Measurements from ENCODE around the gene DTWD1. TPM values are rescaled to one million over a fixed set of nuclear protein-coding genes. Genes with fewer than 3 reads are reported as not detected.
"Not testable (repeated sequence)": the region's sequence is repeated elsewhere in the genome, so short reads cannot be mapped to it uniquely, and the experiment has no call there.

Gene DTWD1
- total RNA-seq, 1 experiment from 2014 or later, result 10.9 TPM

DNA sequence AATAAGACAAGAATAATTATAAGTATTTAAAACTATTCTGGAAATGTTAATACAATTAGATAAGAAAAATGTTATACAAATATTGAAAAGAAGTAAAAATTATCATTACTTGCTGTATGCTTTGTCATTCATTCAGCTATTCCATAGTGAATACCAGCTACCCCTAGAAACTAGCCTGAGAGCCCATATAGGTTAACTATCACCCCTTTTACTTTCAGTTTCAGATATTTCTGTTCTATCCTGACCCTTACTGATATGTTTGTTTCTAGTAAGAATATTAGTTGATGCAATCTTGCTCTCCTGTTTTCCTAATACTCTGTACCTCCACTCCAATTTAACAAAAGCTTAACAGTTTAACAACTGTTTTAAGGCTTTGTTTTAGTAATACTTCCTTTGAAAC, 31.8 kb upstream of the DTWD1 start:
- Histone ChIP-seq H4K20me1 (ENCODE audit: low read length) (no peaks in the 10 kb centered on the region), H2AFZ (ENCODE audit: low read length) (no peak overlapping the region), H3F3A (ENCODE audit: low read length, unreplicated experiment) (no peaks in the 10 kb centered on the region), H3K36me3 (ENCODE audit: low read depth, low read length) (no peaks in the 10 kb centered on the region), H3K79me2 (ENCODE audit: low read length) (no peaks in the 10 kb centered on the region), H3K9me3 (ENCODE audit: low read length) (no peaks in the 10 kb centered on the region), H3K9ac (ENCODE audit: low read length) (no peak overlapping the region), H3K4me2 (ENCODE audit: low read length) (no peak overlapping the region), H3K27me3 (ENCODE audit: low read length) (no peaks in the 10 kb centered on the region), H3K9me2 (replicated peaks; ENCODE audit: low read length) (no peaks in the 10 kb centered on the region), H3K27ac (ENCODE audit: low read length) (no peak overlapping the region), H3K4me1 (ENCODE audit: insufficient read depth, low read length) (no peaks in the 10 kb centered on the region), H3K4me3 (ENCODE audit: low read length) (no peak overlapping the region)
- POLR2A ChIA-PET (ENCODE audit: unreplicated experiment), result no interaction called here
- BruUV-seq (replicated peaks), result no TSS peak
- CTCF ChIA-PET, result no interaction called here
- DNase-seq (no peak), ATAC-seq (no peak)
- intact Hi-C loops (cut with micrococcal nuclease), result no loop called here
- TF ChIP-seq, protein P1, sequence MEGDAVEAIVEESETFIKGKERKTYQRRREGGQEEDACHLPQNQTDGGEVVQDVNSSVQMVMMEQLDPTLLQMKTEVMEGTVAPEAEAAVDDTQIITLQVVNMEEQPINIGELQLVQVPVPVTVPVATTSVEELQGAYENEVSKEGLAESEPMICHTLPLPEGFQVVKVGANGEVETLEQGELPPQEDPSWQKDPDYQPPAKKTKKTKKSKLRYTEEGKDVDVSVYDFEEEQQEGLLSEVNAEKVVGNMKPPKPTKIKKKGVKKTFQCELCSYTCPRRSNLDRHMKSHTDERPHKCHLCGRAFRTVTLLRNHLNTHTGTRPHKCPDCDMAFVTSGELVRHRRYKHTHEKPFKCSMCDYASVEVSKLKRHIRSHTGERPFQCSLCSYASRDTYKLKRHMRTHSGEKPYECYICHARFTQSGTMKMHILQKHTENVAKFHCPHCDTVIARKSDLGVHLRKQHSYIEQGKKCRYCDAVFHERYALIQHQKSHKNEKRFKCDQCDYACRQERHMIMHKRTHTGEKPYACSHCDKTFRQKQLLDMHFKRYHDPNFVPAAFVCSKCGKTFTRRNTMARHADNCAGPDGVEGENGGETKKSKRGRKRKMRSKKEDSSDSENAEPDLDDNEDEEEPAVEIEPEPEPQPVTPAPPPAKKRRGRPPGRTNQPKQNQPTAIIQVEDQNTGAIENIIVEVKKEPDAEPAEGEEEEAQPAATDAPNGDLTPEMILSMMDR (conservative IDR thresholded peaks at IDR 0.05; ENCODE audit: low read depth, low read length), result no peak
- TF ChIP-seq EZH2phosphoT487 (IDR thresholded peaks at IDR 0.05; ENCODE audit: borderline replicate concordance, low read length), result no peak

DNA sequence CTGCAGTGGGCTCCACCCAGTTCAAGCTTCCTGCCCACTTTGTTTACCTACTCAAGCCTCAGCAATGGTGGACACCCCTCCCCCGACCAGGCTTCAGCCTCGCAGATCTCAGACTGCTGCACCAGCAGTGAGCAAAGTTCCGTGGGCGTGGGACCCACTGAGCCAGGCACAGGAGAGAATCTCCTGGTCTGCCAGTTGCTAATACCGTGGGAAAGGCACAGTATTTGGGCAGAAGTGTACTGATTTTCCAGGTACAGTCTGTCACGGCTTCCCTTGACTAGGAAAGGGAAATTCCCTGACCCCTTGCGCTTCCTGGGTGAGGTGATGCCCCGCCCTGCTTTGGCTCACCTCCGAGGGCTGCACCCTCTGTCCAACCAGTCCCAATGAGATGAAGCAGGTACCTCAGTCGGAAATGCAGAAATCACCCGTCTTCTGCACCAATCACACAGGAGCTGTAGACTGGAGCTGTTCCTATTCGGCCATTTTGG, 28.0 kb upstream of the DTWD1 start:
- H3K9me3 ChIP-seq (ENCODE audit: low read length); H2AFZ ChIP-seq (ENCODE audit: low read length); H3K27me3 ChIP-seq (ENCODE audit: low read length); intact Hi-C loops (cut with micrococcal nuclease); POLR2A ChIA-PET (ENCODE audit: unreplicated experiment); H3K27ac ChIP-seq (ENCODE audit: low read length); H3K4me3 ChIP-seq (ENCODE audit: low read length); H3K36me3 ChIP-seq (ENCODE audit: low read depth, low read length); H3K9me2 ChIP-seq (replicated peaks; ENCODE audit: low read length); H3K4me2 ChIP-seq (ENCODE audit: low read length); H3K4me1 ChIP-seq (ENCODE audit: insufficient read depth, low read length); DNase-seq; H3F3A ChIP-seq (ENCODE audit: low read length, unreplicated experiment); BruUV-seq (replicated peaks); CTCF ChIA-PET; H4K20me1 ChIP-seq (ENCODE audit: low read length); H3K9ac ChIP-seq (ENCODE audit: low read length); H3K79me2 ChIP-seq (ENCODE audit: low read length); ATAC-seq: not testable (repeated sequence)

DNA sequence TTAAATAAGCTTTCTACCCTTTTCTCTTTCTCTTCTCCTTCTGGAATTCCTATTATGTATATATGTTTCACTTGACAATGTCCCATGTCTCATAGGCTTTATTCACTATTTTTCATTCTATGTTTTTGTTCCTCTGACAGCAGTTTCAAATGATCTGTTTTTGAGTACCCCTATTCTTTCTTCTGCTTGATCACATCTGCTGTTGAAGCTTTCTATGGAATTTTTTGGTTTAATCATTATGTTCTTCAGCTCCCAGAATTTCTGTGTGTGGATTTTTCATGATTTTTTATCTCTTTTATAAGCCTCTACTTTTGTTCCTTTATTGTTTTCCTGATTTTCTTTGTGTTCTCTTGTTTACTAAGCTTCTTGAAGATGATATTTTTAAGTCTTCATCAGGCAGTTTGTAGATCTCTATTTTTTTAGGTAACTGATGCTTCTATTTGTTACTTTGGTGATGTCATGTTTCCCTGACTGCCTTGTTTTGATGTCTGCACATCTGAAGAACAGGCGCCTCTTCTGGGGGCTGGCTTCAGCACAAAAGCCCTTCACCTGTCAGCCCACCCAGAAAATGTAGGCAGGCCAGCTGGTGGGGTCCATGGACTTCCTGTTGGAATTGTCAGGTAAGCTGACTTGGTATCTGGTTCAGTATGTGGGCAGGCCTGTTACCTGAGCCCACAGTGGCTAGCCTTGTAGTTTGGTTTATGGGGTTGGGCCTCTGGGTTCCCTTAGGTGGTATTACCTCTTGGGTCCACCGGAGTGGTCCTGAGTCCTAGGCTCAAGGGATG, 16.0 kb upstream of the DTWD1 start:
- no TSS peak for BruUV-seq (replicated peaks)
- no peak for ATAC-seq
- ChIA-PET POLR2A (ENCODE audit: unreplicated experiment) (no interaction called here), CTCF (no interaction called here)
- H3K9me2 ChIP-seq (replicated peaks; ENCODE audit: low read length), result no peaks in the 10 kb centered on the region
- no peak overlapping the region for H2AFZ ChIP-seq (ENCODE audit: low read length)
- no peak overlapping the region for H3K9ac ChIP-seq (ENCODE audit: low read length)
- no peaks in the 10 kb centered on the region for H3K9me3 ChIP-seq (ENCODE audit: low read length)
- no peaks in the 10 kb centered on the region for H3K27me3 ChIP-seq (ENCODE audit: low read length)
- DNase-seq, result no peak
- intact Hi-C loops (cut with micrococcal nuclease), result no loop called here
- H3K27ac ChIP-seq (ENCODE audit: low read length), result no peak overlapping the region
- H3F3A ChIP-seq (ENCODE audit: low read length, unreplicated experiment), result no peaks in the 10 kb centered on the region
- no peaks in the 10 kb centered on the region for H3K36me3 ChIP-seq (ENCODE audit: low read depth, low read length)
- H4K20me1 ChIP-seq (ENCODE audit: low read length), result no peaks in the 10 kb centered on the region
- no peak for TF ChIP-seq EZH2phosphoT487 (IDR thresholded peaks at IDR 0.05; ENCODE audit: borderline replicate concordance, low read length)
- TF ChIP-seq, protein P1 (conservative IDR thresholded peaks at IDR 0.05; ENCODE audit: low read depth, low read length), result no peak
- no peak for TF ChIP-seq EZH2 (IDR thresholded peaks at IDR 0.05; ENCODE audit: low read length, unreplicated experiment)
- no peaks in the 10 kb centered on the region for H3K79me2 ChIP-seq (ENCODE audit: low read length)
- H3K4me2 ChIP-seq (ENCODE audit: low read length), result no peak overlapping the region
- no peak overlapping the region for H3K4me3 ChIP-seq (ENCODE audit: low read length)
- no peaks in the 10 kb centered on the region for H3K4me1 ChIP-seq (ENCODE audit: insufficient read depth, low read length)
